ENCODE measurements around the gene FAM114A2. TPM values are rescaled to one million over a fixed set of nuclear protein-coding genes. Genes with fewer than 3 reads are reported as not detected.
A peak's percentile ranks its signal among the peaks of the same experiment; 100 is the strongest.

The FAM114A2 gene
- total RNA-seq, 2 donors from 2014 or later: 18.0 to 19.7 TPM

DNA sequence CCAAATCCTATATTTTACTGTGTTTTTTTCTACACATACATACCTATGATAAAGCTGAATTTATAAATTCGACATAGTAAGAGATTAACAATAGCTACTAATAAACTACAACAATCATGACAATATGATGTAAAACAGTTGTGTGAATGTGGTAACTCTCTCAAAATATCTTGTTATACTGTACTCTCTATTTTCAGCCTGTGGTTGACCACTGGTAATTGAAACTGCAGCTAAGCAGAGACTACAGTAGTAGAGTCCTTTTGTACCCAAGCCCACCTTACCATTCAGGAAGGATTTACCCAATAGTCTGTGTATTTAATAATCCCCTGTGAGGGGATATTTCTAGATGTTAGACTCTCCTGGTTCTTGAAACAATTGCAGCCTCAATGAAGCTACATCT lies 86.7 kb downstream of the FAM114A2 start:
- WGBS, 2 experiments (ENCODE audit: insufficient coverage in 1 of 2, insufficient read length in 1 of 2): no CpG with 5 or more reads among the region's 1 CpG
- H3K27ac Mint-ChIP-seq: no peak overlapping the region
- no peaks in the 10 kb centered on the region for H3K27me3 Mint-ChIP-seq (ENCODE audit: insufficient read depth)
- H3K9me3 ChIP-seq (ENCODE audit: control insufficient read depth, low read length): peaks cover 10% of the 10 kb centered on the region
- TF ChIP-seq, protein P1, sequence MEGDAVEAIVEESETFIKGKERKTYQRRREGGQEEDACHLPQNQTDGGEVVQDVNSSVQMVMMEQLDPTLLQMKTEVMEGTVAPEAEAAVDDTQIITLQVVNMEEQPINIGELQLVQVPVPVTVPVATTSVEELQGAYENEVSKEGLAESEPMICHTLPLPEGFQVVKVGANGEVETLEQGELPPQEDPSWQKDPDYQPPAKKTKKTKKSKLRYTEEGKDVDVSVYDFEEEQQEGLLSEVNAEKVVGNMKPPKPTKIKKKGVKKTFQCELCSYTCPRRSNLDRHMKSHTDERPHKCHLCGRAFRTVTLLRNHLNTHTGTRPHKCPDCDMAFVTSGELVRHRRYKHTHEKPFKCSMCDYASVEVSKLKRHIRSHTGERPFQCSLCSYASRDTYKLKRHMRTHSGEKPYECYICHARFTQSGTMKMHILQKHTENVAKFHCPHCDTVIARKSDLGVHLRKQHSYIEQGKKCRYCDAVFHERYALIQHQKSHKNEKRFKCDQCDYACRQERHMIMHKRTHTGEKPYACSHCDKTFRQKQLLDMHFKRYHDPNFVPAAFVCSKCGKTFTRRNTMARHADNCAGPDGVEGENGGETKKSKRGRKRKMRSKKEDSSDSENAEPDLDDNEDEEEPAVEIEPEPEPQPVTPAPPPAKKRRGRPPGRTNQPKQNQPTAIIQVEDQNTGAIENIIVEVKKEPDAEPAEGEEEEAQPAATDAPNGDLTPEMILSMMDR (conservative IDR thresholded peaks at IDR 0.05): no peak
- no peaks in the 10 kb centered on the region for H3K36me3 ChIP-seq (ENCODE audit: control insufficient read depth, insufficient read depth, low read length)
- H3K27ac ChIP-seq (ENCODE audit: low read depth, low read length): no peak overlapping the region
- no peaks in the 10 kb centered on the region for H3K27me3 ChIP-seq (ENCODE audit: control insufficient read depth, insufficient read depth, low read length, poor library complexity, severe bottlenecking)
- no peak for DNase-seq
- H3K4me3 Mint-ChIP-seq: no peak overlapping the region
- no peak overlapping the region for H3K4me3 ChIP-seq (ENCODE audit: low read length)
- peaks cover 4% of the 10 kb centered on the region for H3K4me1 Mint-ChIP-seq
- no peak overlapping the region for H3K9ac ChIP-seq (ENCODE audit: extremely low read depth, low read length, poor library complexity, severe bottlenecking)
- peaks cover 8% of the 10 kb centered on the region for H3K9me3 Mint-ChIP-seq
- no peaks in the 10 kb centered on the region for H3K4me1 ChIP-seq (ENCODE audit: control insufficient read depth, insufficient read depth, low read length)
- no peaks in the 10 kb centered on the region for H3K36me3 Mint-ChIP-seq (ENCODE audit: low read depth)

DNA sequence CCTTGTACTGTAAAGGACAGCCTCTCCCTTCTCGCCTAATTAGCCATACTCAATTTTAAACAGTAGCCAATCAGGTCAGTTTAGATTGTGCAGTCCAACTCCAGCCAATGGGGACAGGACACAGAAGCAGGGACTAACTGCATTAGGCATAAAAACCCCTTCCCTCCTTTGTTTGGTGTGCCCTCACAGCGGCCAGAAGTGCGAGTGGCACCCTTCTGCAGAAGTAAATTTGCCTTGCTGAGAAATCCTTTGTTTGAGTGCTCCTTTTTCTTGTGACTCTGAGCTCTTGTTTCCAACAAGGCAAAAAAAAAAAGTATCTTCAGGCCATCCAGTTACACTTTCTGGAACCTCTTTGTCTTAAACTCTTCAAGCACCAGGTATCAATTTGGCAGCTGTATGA lies 97.4 kb downstream of the FAM114A2 start:
- Mint-ChIP-seq H3K4me3 (no peak overlapping the region), H3K27me3 (ENCODE audit: insufficient read depth) (peaks cover 3% of the 10 kb centered on the region), H3K36me3 (ENCODE audit: low read depth) (peaks cover 16% of the 10 kb centered on the region), H3K9me3 (peaks cover 77% of the 10 kb centered on the region), H3K27ac (no peak overlapping the region), H3K4me1 (no peaks in the 10 kb centered on the region)
- H3K9me3 ChIP-seq (ENCODE audit: control insufficient read depth, low read length): peaks cover 83% of the 10 kb centered on the region
- no peak overlapping the region for H3K9ac ChIP-seq (ENCODE audit: extremely low read depth, low read length, poor library complexity, severe bottlenecking)
- peak overlapping the region; percentile 71 for H3K4me3 ChIP-seq (ENCODE audit: low read length)
- TF ChIP-seq, protein P1 (conservative IDR thresholded peaks at IDR 0.05): no peak
- no peak overlapping the region for H3K27ac ChIP-seq (ENCODE audit: low read depth, low read length)
- no peaks in the 10 kb centered on the region for H3K27me3 ChIP-seq (ENCODE audit: control insufficient read depth, insufficient read depth, low read length, poor library complexity, severe bottlenecking)
- H3K36me3 ChIP-seq (ENCODE audit: control insufficient read depth, insufficient read depth, low read length): no peaks in the 10 kb centered on the region
- no peak for DNase-seq
- no peaks in the 10 kb centered on the region for H3K4me1 ChIP-seq (ENCODE audit: control insufficient read depth, insufficient read depth, low read length)
- 96 to 98% methylated on average over 2 to 3 of the region's 3 CpGs for WGBS, 2 experiments (ENCODE audit: insufficient coverage in 1 of 2, insufficient read length in 1 of 2)

Other genes starting within 250 kb of the FAM114A2 start
- gene MFAP3, start 57 bp upstream of the FAM114A2 start, total RNA-seq: 10 to 100 TPM; 25.8 to 36.2 TPM
- 10 to 100 TPM; 30.2 to 43.4 TPM for gene GALNT10, start 151.8 kb upstream of the FAM114A2 start, total RNA-seq

All from endodermal cell (in vitro differentiated cells).